K562 (cell line): Measurements from ENCODE around the gene IFITM2. TPM values are rescaled to one million over a fixed set of nuclear protein-coding genes. Genes with fewer than 3 reads are reported as not detected.

Source experiments
- ATAC-seq: fragments of 200-7000 bp; cut with Tn5 transposase; 3 replicates; pipeline ENCODE4 v1.9.1; 2020; ENCODE audit warnings: moderate library complexity
- BruUV-seq: library from RNA; stranded (reverse); fragments of 400-500 nt; replicated peaks from 2 replicates; lab custom pipeline; 2021; lab: Mats Ljungman, UMichigan
- CTCF ChIA-PET: fragments of 300-600 bp; formaldehyde crosslinking; extraction: SDS; loops from one replicate; lab custom pipeline; 2021; ENCODE audit warnings: low intra/inter-chr PET ratio; lab: Yijun Ruan, JAX
- POLR2A ChIA-PET: fragments of 300-600, 350-650 bp; sonication (Branson Sonifier 250); formaldehyde crosslinking; extraction: SDS; loops from one replicate; lab custom pipeline; 2021; ENCODE audit warnings: antibody characterized with exemption, inconsistent platforms; lab: Yijun Ruan, JAX
- DNase-seq, 4 experiments: peaks; one replicate each; pipeline versions ENCODE4 v3.0.0 to v3.0.0-alpha.2; 2011 to 2018; ENCODE audit warnings: low spot score in 3 of 4, mixed read lengths in 3 of 4; ENCODE audit errors: extremely low read depth in 1 of 4
- FAIRE-seq: peaks from 2 replicates; lab custom pipeline; 2011; peaks lifted over from hg19 to GRCh38; lab: Jason Lieb, UNC
- H2AFZ ChIP-seq: 2 replicates; pipeline ENCODE4 v1.6.0; 2011; ENCODE audit warnings: low read depth, low read length, control low read depth, inconsistent platforms
- H3K27ac ChIP-seq: fragments of 200-600 bp; 3 replicates; pipeline ENCODE4 v1.8.0; 2011; ENCODE audit warnings: low read depth, mild to moderate bottlenecking, control low read depth, inconsistent platforms, low read length, moderate library complexity, mixed read lengths; ENCODE audit errors: extremely low read depth
- H3K27me3 ChIP-seq, 2 experiments: fragments of 300-600 bp in 1 of 2; 2 replicates in 1 of 2; 3 replicates in 1 of 2; pipeline versions ENCODE4 v1.6.0 to v1.8.0; 2011; ENCODE audit warnings: inconsistent platforms in 2 of 2, low read length in 2 of 2, mild to moderate bottlenecking in 1 of 2, mixed read lengths in 1 of 2, moderate library complexity in 1 of 2; ENCODE audit not compliant: control insufficient read depth in 2 of 2, insufficient read depth in 2 of 2
- H3K36me3 ChIP-seq: fragments of 300-600 bp; 3 replicates; pipeline ENCODE4 v1.8.0; 2011; ENCODE audit warnings: mild to moderate bottlenecking, low read length, inconsistent platforms; ENCODE audit not compliant: control insufficient read depth, insufficient read depth
- H3K4me1 ChIP-seq, 2 experiments: fragments of 200-600 bp in 1 of 2; replicated peaks in 1 of 2; 2 replicates in 1 of 2; 3 replicates in 1 of 2; pipeline versions ENCODE4 v1.5.1 to v1.8.0; 2011; ENCODE audit warnings: inconsistent platforms in 2 of 2, low read length in 2 of 2, mild to moderate bottlenecking in 1 of 2, mixed read lengths in 1 of 2, moderate library complexity in 1 of 2; ENCODE audit not compliant: control insufficient read depth in 2 of 2, insufficient read depth in 2 of 2
- H3K4me2 ChIP-seq: 2 replicates; pipeline ENCODE4 v1.6.1; 2011; ENCODE audit warnings: low read length, control low read depth, inconsistent platforms, mixed read lengths; ENCODE audit not compliant: insufficient read depth
- H3K4me3 ChIP-seq: fragments of 200-600 bp; sonication (generic), shearing (Covaris generic); 2 replicates; pipeline ENCODE4 v1.5.1; 2016; ENCODE audit warnings: control low read depth, inconsistent platforms
- H3K79me2 ChIP-seq: fragments of 200-600 bp; 3 replicates; pipeline ENCODE4 v1.8.0; 2011; ENCODE audit warnings: low read length, inconsistent platforms; ENCODE audit not compliant: control insufficient read depth, insufficient read depth
- H3K9ac ChIP-seq, 2 experiments: 2 replicates each; pipeline versions ENCODE4 v1.6.0 to v1.6.1; 2011; ENCODE audit warnings: low read depth in 2 of 2, low read length in 2 of 2, control low read depth in 1 of 2, inconsistent platforms in 1 of 2, mild to moderate bottlenecking in 1 of 2, mixed read lengths in 1 of 2; ENCODE audit not compliant: insufficient read depth in 1 of 2
- H3K9me1 ChIP-seq: one replicate; pipeline ENCODE4 v1.6.0; 2011; ENCODE audit warnings: inconsistent platforms, mild to moderate bottlenecking, low read length, moderate library complexity; ENCODE audit not compliant: control insufficient read depth, insufficient read depth
- H3K9me3 ChIP-seq: replicated peaks from 2 replicates; pipeline ENCODE4 v1.5.1; 2011; ENCODE audit warnings: low read depth, low read length, inconsistent platforms; ENCODE audit not compliant: control insufficient read depth, insufficient read depth
- H4K20me1 ChIP-seq: replicated peaks from 2 replicates; pipeline ENCODE4 v1.6.1; 2011; ENCODE audit warnings: low read length, inconsistent platforms, mixed read lengths; ENCODE audit not compliant: control insufficient read depth, insufficient read depth
- BCOR ChIP-seq: fragments of 450-650 bp; IDR thresholded peaks from 2 replicates; pipeline ENCODE4 v1.6.1; 2016
- CBX3 ChIP-seq, 2 experiments: IDR thresholded peaks; 1 replicate in 1 of 2; 2 replicates in 1 of 2; pipeline ENCODE4 v1.6.1; 2012; ENCODE audit warnings: inconsistent platforms in 2 of 2, low read length in 2 of 2, borderline replicate concordance in 1 of 2, control low read depth in 1 of 2
- RBM25 ChIP-seq: fragments of 200-400 bp; formaldehyde crosslinking; IDR thresholded peaks from 2 replicates; pipeline ENCODE4 v1.6.1; 2018; ENCODE audit warnings: low read length, low read depth, moderate library complexity; ENCODE audit not compliant: severe bottlenecking
- ZNF121 ChIP-seq: sonication (generic); formaldehyde crosslinking; conservative IDR thresholded peaks from 2 replicates; pipeline ENCODE4 v1.8.0; 2022; ENCODE audit warnings: missing genetic modification reagents
- WGBS: fragments of 100-300 bp; shearing (Covaris generic); methylation state at CpG from one replicate; pipeline ENCODE4 v1.1.6; 2016; ENCODE audit warnings: low coverage, mixed read lengths; ENCODE audit not compliant: insufficient coverage; ENCODE audit errors: missing lambda C conversion rate; 5-methylcytosine and 5-hydroxymethylcytosine counted together
- in situ Hi-C: fragments of 300-500 bp; cut with MboI; formaldehyde crosslinking; loops from 4 replicates; pipeline ENCODE4 v1.15.0; 2018; ENCODE audit warnings: inconsistent platforms, mixed read lengths
- intact Hi-C: fragments of 100-400 bp; cut with micrococcal nuclease; formaldehyde crosslinking; loops from 2 replicates; pipeline ENCODE4 v1.14.2; 2022
- polyA plus RNA-seq, 8 experiments: library from polyadenylated mRNA; depleted of rRNA in 4 of 8; stranded (reverse) in 5 of 8; unstranded in 3 of 8; fragments of >200 nt; fragmentation: Nextera tagmentation in 2 of 8; fragmentation: Illumina TruSeq in 1 of 8; extraction: Ambion mirVana in 2 of 8; extraction: Trizol in 1 of 8; gene quantifications; 2 replicates each; pipeline versions ENCODE4 v1.2.1 to v1.2.3, GENCODE V29; 2011 to 2014; ENCODE audit warnings: inconsistent platforms in 1 of 8, missing spikeins in 1 of 8
- total RNA-seq, 7 experiments: library from RNA; depleted of rRNA in 6 of 7; stranded (reverse); fragments of >200 nt in 6 of 7; fragmentation: Illumina TruSeq in 2 of 7; extraction: Trizol in 2 of 7; gene quantifications; 2 replicates each; pipeline versions ENCODE4 v1.2.1 to v1.2.3, GENCODE V29; 2011 to 2021; ENCODE audit warnings: low replicate concordance in 1 of 7
- TF ChIP-seq, protein P1 (sequence below), 2 experiments: fragments of 450-650 bp in 1 of 2; IDR thresholded peaks; 2 replicates each; pipeline ENCODE4 v1.6.1; 2011 to 2017; ENCODE audit warnings: low read depth in 2 of 2, antibody characterized with exemption in 1 of 2, borderline replicate concordance in 1 of 2, low read length in 1 of 2, mild to moderate bottlenecking in 1 of 2, mixed read lengths in 1 of 2; ENCODE audit not compliant: control insufficient read depth in 1 of 2

The IFITM2 gene
- total and polyA plus RNA-seq, 9 of the 15 experiments (the other 6 are each of a cell fraction or from before 2014, with no cell fraction given): 52.8 to 4,872 (median 356) TPM

DNA sequence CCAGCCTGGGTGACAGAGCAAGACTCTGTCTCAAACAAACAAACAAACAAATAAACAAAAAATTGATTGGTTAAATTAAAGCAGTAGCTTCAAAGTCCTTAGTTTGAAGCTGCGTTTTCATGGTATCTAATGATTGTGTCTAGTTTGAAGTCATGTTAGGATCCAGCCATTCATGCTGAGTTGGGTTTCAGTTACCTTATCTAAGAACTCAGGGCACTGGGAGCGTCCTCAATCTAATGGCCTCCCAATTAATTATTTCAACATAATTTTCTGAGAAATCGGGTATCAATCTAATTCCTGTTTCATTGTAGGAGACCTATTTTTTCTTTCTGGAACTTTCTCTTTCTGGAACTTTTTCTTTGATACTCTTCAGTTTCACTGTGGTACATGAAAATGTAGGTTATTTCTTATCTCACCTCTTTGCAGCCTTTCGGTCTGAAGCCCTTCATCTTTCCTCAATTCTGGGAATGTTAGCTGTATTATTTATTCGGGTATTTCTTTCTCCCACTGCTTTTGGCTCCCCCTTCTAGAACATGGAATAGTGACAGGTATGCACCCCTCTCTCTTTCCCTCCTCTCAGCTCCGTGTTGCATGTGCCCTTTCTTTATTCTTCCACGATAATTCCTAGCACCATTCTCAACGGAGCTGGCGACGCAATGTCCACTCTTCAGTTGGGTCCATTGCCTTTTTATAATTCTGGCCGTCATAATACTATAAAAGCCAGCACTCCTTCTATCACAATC lies 37.4 kb downstream of the IFITM2 start (continued):
- TF ChIP-seq, protein P1, sequence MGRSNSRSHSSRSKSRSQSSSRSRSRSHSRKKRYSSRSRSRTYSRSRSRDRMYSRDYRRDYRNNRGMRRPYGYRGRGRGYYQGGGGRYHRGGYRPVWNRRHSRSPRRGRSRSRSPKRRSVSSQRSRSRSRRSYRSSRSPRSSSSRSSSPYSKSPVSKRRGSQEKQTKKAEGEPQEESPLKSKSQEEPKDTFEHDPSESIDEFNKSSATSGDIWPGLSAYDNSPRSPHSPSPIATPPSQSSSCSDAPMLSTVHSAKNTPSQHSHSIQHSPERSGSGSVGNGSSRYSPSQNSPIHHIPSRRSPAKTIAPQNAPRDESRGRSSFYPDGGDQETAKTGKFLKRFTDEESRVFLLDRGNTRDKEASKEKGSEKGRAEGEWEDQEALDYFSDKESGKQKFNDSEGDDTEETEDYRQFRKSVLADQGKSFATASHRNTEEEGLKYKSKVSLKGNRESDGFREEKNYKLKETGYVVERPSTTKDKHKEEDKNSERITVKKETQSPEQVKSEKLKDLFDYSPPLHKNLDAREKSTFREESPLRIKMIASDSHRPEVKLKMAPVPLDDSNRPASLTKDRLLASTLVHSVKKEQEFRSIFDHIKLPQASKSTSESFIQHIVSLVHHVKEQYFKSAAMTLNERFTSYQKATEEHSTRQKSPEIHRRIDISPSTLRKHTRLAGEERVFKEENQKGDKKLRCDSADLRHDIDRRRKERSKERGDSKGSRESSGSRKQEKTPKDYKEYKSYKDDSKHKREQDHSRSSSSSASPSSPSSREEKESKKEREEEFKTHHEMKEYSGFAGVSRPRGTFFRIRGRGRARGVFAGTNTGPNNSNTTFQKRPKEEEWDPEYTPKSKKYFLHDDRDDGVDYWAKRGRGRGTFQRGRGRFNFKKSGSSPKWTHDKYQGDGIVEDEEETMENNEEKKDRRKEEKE (IDR thresholded peaks at IDR 0.05; ENCODE audit: borderline replicate concordance in 1 of 2, control insufficient read depth in 1 of 2, low read depth in 2 of 2, low read length in 1 of 2): no peak

DNA sequence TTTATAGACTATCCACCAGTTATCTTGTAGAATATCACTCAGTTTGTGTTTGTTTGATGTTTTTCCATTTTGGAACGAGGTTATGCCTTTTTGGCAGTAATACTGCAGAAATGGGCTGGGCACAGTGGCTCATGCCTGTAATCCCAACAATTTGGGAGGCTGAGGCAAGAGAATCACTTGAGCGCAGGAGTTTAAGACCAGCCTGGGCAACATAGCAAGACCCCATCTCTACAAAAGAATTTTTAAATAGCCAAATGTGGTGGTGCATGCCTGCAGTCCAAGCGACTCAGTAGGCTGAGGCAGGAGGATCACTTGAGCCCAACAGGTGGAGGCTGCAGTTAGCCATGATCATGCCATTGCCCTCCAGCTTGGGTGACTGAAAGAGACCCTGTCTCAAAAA lies 38.9 kb downstream of the IFITM2 start:
- H2AFZ ChIP-seq: peak overlapping the region; percentile 92; the same call in 1 of the 2 replicates
- DNase-seq (no peak), ATAC-seq (no peak), FAIRE-seq (no peak)
- in situ Hi-C loops (no loop called here), intact Hi-C loops (no loop called here)
- H3K36me3 ChIP-seq: no peaks in the 10 kb centered on the region
- H3K4me3 ChIP-seq: no peak overlapping the region
- ChIA-PET POLR2A (interaction anchor here (1.2 to 1.9 kb wide), 3 partner anchors 13 to 29 kb away, joined by 3 to 7 read pairs (median 4); no protein-coding TSS in a partner anchor), CTCF (no interaction called here)
- BruUV-seq: no TSS peak
- H4K20me1 ChIP-seq: no peaks in the 10 kb centered on the region
- H3K79me2 ChIP-seq: no peaks in the 10 kb centered on the region
- 0 out of 4 replicates have a peak overlapping the region, but pooled peaks of 1 of the 2 experiments have one; percentile 6 for H3K9ac ChIP-seq
- TF ChIP-seq BCOR (no peak), RBM25 (peak; percentile 32), CBX3 (IDR thresholded peaks at IDR 0.05; ENCODE audit: borderline replicate concordance in 1 of 2, low read length in 2 of 2) (no peak), ZNF121 (CRISPR knock-in tag) (peak; percentile 70)
- no peaks in the 10 kb centered on the region for H3K27me3 ChIP-seq
- H3K9me1 ChIP-seq: no peaks in the 10 kb centered on the region
- peaks cover 30 to 49% of the 10 kb centered on the region in 2 experiments for H3K4me1 ChIP-seq
- H3K9me3 ChIP-seq: no peaks in the 10 kb centered on the region
- 91% methylated on average over 3 of the region's 3 CpGs for WGBS
- H3K4me2 ChIP-seq: no peak overlapping the region
- no peak overlapping the region for H3K27ac ChIP-seq
